ENCODE results near the gene NXPH1.

Gene NXPH1

GRCh38 chr7:8781166-8781565 lies 347.8 kb downstream of the NXPH1 start:
- H3K27ac ChIP-seq = no peak overlapping the region
- no peak for DNase-seq

GRCh38 chr7:8783229-8783628 lies 349.8 kb downstream of the NXPH1 start:
- no peaks in the 10 kb centered on the region for H3K9me3 ChIP-seq (ENCODE audit: severe bottlenecking)
- no peak for TF ChIP-seq CTCF (IDR thresholded peaks at IDR 0.05; ENCODE audit: low read depth, low read length)

More at GRCh38 chr7:8781166-8781565, 347.8 kb downstream of the NXPH1 start:
- H3K36me3 ChIP-seq = no peaks in the 10 kb centered on the region
- no peaks in the 10 kb centered on the region for H3K9me3 ChIP-seq (ENCODE audit: severe bottlenecking)
- no peak for TF ChIP-seq CTCF (IDR thresholded peaks at IDR 0.05; ENCODE audit: low read depth, low read length)
- H3K27me3 ChIP-seq (ENCODE audit: insufficient read depth, low read depth, severe bottlenecking) = no peaks in the 10 kb centered on the region
- no peak overlapping the region for H3K4me3 ChIP-seq (ENCODE audit: low read depth, low read length)

GRCh38 chr7:8785081-8785480 lies 351.7 kb downstream of the NXPH1 start:
- no peak for TF ChIP-seq CTCF (IDR thresholded peaks at IDR 0.05; ENCODE audit: low read depth, low read length)
- DNase-seq = no peak

More at GRCh38 chr7:8783229-8783628, 349.8 kb downstream of the NXPH1 start:
- Histone ChIP-seq H3K27me3 (ENCODE audit: insufficient read depth, low read depth, severe bottlenecking) (no peaks in the 10 kb centered on the region), H3K4me3 (ENCODE audit: low read depth, low read length) (peak overlapping the region; percentile 25), H3K36me3 (no peaks in the 10 kb centered on the region), H3K27ac (peak overlapping the region; percentile 58)
- DNase-seq = peak; percentile 20

GRCh38 chr7:8800986-8801385 lies 367.6 kb downstream of the NXPH1 start:
- Histone ChIP-seq H3K27me3 (ENCODE audit: insufficient read depth, low read depth, severe bottlenecking) (no peaks in the 10 kb centered on the region), H3K36me3 (no peaks in the 10 kb centered on the region), H3K9me3 (ENCODE audit: severe bottlenecking) (no peaks in the 10 kb centered on the region), H3K27ac (no peak overlapping the region), H3K4me3 (ENCODE audit: low read depth, low read length) (no peak overlapping the region)
- TF ChIP-seq CTCF (IDR thresholded peaks at IDR 0.05; ENCODE audit: low read depth, low read length) = no peak
- DNase-seq = no peak

More at GRCh38 chr7:8785081-8785480, 351.7 kb downstream of the NXPH1 start:
- no peaks in the 10 kb centered on the region for H3K9me3 ChIP-seq (ENCODE audit: severe bottlenecking)
- no peaks in the 10 kb centered on the region for H3K36me3 ChIP-seq
- no peak overlapping the region; the same call in 1 of the 2 replicates for H3K27ac ChIP-seq
- no peak overlapping the region for H3K4me3 ChIP-seq (ENCODE audit: low read depth, low read length)
- H3K27me3 ChIP-seq (ENCODE audit: insufficient read depth, low read depth, severe bottlenecking) = no peaks in the 10 kb centered on the region
